Measurements from ENCODE around the gene MAPKBP1. TPM values are rescaled to one million over a fixed set of nuclear protein-coding genes. Genes with fewer than 3 reads are reported as not detected.

The MAPKBP1 gene
- polyA plus RNA-seq, 3 donors = 0.76 to 8.6 (median 1.1) TPM

DNA sequence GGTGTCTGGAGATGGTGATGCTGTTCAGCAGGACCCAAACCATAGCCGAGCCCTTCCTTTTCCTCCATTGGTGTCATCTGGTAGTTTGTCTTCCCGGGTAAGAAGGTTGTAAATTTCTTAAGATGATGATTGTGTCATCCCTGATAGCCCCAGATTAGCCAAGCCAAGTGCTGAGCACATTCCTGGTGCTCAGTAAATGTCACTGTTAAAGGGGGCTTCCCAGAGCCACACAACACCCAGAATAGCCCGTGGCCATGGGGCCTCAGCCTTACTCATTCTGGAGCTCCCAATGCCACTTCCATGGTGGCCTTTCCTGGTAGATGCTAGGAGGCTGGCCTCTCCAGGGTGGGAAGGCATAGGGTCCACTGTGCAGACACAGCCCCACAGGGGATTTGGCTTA lies 59.8 kb downstream of the MAPKBP1 start:
- Histone ChIP-seq H3K4me2 (replicated peaks; ENCODE audit: extremely low read depth, low read length, poor library complexity, severe bottlenecking) (no peak overlapping the region), H2AFZ (ENCODE audit: insufficient read depth, low read depth, low read length, poor library complexity, severe bottlenecking) (no peak overlapping the region), H3K4me1 (ENCODE audit: control insufficient read depth in 1 of 2, insufficient read depth in 2 of 2, low read length in 2 of 2) (peaks cover 2 to 3% of the 10 kb centered on the region in 2 donors), H4K20me1 (ENCODE audit: insufficient read depth, low read length) (peaks cover 37% of the 10 kb centered on the region), H3K27me3 (ENCODE audit: control insufficient read depth in 2 of 2, insufficient read depth in 2 of 2, low read length in 2 of 2) (no peaks in the 10 kb centered on the region), H3K9me3 (replicated peaks in 1 of 2; ENCODE audit: control insufficient read depth in 1 of 2, insufficient read depth in 1 of 2, low read length in 2 of 2) (no peaks in the 10 kb centered on the region), H3K27ac (ENCODE audit: low read depth in 1 of 2, low read length in 2 of 2) (no peak overlapping the region), H3K9ac (ENCODE audit: insufficient read depth, low read length, poor library complexity, severe bottlenecking) (no peak overlapping the region), H3K79me2 (ENCODE audit: insufficient read depth, low read length) (peaks cover 8% of the 10 kb centered on the region), H3K4me3 (replicated peaks in 1 of 3; ENCODE audit: low read depth in 2 of 3, low read length in 3 of 3) (no peak overlapping the region), H3K36me3 (replicated peaks in 1 of 2; ENCODE audit: control insufficient read depth in 1 of 2, insufficient read depth in 2 of 2, low read length in 2 of 2) (peaks cover 41 to 51% of the 10 kb centered on the region in 2 donors)
- Mint-ChIP-seq H3K27ac (no peak overlapping the region), H3K27me3 (ENCODE audit: low read depth in 3 of 3) (peaks cover 0 to 1% (median 0%) of the 10 kb centered on the region in 3 donors), H3K9me3 (no peaks in the 10 kb centered on the region), H3K4me1 (peaks cover 13% of the 10 kb centered on the region), H3K4me3 (no peak overlapping the region), H3K36me3 (peaks cover 55 to 67% of the 10 kb centered on the region in 2 donors)
- DNase-seq = no peak
- 82% methylated on average over 2 of the region's 3 CpGs for WGBS (ENCODE audit: insufficient coverage)
- TF ChIP-seq, protein P1, sequence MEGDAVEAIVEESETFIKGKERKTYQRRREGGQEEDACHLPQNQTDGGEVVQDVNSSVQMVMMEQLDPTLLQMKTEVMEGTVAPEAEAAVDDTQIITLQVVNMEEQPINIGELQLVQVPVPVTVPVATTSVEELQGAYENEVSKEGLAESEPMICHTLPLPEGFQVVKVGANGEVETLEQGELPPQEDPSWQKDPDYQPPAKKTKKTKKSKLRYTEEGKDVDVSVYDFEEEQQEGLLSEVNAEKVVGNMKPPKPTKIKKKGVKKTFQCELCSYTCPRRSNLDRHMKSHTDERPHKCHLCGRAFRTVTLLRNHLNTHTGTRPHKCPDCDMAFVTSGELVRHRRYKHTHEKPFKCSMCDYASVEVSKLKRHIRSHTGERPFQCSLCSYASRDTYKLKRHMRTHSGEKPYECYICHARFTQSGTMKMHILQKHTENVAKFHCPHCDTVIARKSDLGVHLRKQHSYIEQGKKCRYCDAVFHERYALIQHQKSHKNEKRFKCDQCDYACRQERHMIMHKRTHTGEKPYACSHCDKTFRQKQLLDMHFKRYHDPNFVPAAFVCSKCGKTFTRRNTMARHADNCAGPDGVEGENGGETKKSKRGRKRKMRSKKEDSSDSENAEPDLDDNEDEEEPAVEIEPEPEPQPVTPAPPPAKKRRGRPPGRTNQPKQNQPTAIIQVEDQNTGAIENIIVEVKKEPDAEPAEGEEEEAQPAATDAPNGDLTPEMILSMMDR (IDR thresholded peaks at IDR 0.05) = no peak
- intact Hi-C loops (cut with micrococcal nuclease) = no loop called here

- no peak overlapping the region for H2AFZ ChIP-seq (ENCODE audit: insufficient read depth, low read depth, low read length, poor library complexity, severe bottlenecking)
- H3K36me3 ChIP-seq (replicated peaks in 1 of 2; ENCODE audit: control insufficient read depth in 1 of 2, insufficient read depth in 2 of 2, low read length in 2 of 2) = peaks cover 50 to 64% of the 10 kb centered on the region in 2 donors
- H3K4me2 ChIP-seq (replicated peaks; ENCODE audit: extremely low read depth, low read length, poor library complexity, severe bottlenecking) = no peak overlapping the region
- H3K4me3 ChIP-seq (replicated peaks in 1 of 3; ENCODE audit: low read depth in 2 of 3, low read length in 3 of 3) = no peak overlapping the region
- Mint-ChIP-seq H3K4me3 (no peak overlapping the region), H3K9me3 (no peaks in the 10 kb centered on the region), H3K36me3 (peaks cover 54 to 63% of the 10 kb centered on the region in 2 donors), H3K27ac (peak overlapping the region in 2 of 7 donors; percentile 57 to 63), H3K4me1 (peaks cover 11% of the 10 kb centered on the region), H3K27me3 (ENCODE audit: low read depth in 3 of 3) (peaks cover 0 to 1% (median 0%) of the 10 kb centered on the region in 3 donors)
- no peak for DNase-seq
- 72% methylated on average over 4 of the region's 6 CpGs for WGBS (ENCODE audit: insufficient coverage)
- no peaks in the 10 kb centered on the region for H3K27me3 ChIP-seq (ENCODE audit: control insufficient read depth in 2 of 2, insufficient read depth in 2 of 2, low read length in 2 of 2)
- H3K27ac ChIP-seq (ENCODE audit: low read depth in 1 of 2, low read length in 2 of 2) = no peak overlapping the region
- H4K20me1 ChIP-seq (ENCODE audit: insufficient read depth, low read length) = peaks cover 35% of the 10 kb centered on the region
- H3K4me1 ChIP-seq (ENCODE audit: control insufficient read depth in 1 of 2, insufficient read depth in 2 of 2, low read length in 2 of 2) = no peaks in the 10 kb centered on the region
- H3K9me3 ChIP-seq (replicated peaks in 1 of 2; ENCODE audit: control insufficient read depth in 1 of 2, insufficient read depth in 1 of 2, low read length in 2 of 2) = no peaks in the 10 kb centered on the region
- H3K9ac ChIP-seq (ENCODE audit: insufficient read depth, low read length, poor library complexity, severe bottlenecking) = no peak overlapping the region
- TF ChIP-seq, protein P1 (IDR thresholded peaks at IDR 0.05) = no peak
- intact Hi-C loops (cut with micrococcal nuclease) = no loop called here
- H3K79me2 ChIP-seq (ENCODE audit: insufficient read depth, low read length) = no peaks in the 10 kb centered on the region
These were observed 61.8 kb downstream of the MAPKBP1 start for GRCh38 chr15:41836073-41836472.

All from CD14-positive monocyte (primary cell).